NT2/D1 (cell line): ENCODE results near the gene ATN1.
"Not testable (repeated sequence)": the region's sequence is repeated elsewhere in the genome, so short reads cannot be mapped to it uniquely, and the experiment has no call there.

ENCODE experiments used
- SUZ12 ChIP-seq: IDR thresholded peaks from 2 replicates; pipeline ENCODE4 v1.6.1; 2011; ENCODE audit not compliant: insufficient read length, insufficient read depth; ENCODE audit errors: extremely low read depth
- YY1 ChIP-seq: IDR thresholded peaks from 2 replicates; pipeline ENCODE4 v1.6.1; 2011; ENCODE audit not compliant: insufficient read length, insufficient read depth

DNA sequence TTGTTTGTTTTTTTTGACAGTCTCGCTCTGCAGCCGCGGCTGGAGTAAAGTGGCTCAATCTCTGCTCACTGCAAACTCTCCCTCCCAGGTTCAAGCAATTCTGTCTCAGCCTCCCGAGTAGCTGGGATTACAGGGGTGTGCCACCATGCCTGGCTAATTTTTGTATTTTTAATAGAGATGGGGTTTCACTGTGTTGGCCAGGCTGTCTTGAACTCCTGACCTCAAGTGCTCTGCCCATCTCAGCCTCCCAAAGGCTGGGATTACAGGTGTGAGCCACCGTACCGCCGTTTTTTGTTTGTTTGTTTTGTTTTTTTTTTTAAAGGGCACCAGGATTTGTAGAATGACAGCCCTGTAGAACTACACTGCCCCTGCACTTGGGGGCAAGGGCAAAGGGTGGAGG lies 39.0 kb upstream of the ATN1 start:
- TF ChIP-seq SUZ12, YY1: not testable (repeated sequence)
